Activated CD4-positive, alpha-beta T cell treated with anti-CD3 and anti-CD28 coated beads for 48 hours (primary cell): Measurements from ENCODE around the gene SPAG6.
"Not testable (repeated sequence)": the region's sequence is repeated elsewhere in the genome, so short reads cannot be mapped to it uniquely, and the experiment has no call there.

Experiments
- DNase-seq: peaks from one replicate; pipeline ENCODE4 v3.0.0-alpha.2; 2020

Gene SPAG6

DNA sequence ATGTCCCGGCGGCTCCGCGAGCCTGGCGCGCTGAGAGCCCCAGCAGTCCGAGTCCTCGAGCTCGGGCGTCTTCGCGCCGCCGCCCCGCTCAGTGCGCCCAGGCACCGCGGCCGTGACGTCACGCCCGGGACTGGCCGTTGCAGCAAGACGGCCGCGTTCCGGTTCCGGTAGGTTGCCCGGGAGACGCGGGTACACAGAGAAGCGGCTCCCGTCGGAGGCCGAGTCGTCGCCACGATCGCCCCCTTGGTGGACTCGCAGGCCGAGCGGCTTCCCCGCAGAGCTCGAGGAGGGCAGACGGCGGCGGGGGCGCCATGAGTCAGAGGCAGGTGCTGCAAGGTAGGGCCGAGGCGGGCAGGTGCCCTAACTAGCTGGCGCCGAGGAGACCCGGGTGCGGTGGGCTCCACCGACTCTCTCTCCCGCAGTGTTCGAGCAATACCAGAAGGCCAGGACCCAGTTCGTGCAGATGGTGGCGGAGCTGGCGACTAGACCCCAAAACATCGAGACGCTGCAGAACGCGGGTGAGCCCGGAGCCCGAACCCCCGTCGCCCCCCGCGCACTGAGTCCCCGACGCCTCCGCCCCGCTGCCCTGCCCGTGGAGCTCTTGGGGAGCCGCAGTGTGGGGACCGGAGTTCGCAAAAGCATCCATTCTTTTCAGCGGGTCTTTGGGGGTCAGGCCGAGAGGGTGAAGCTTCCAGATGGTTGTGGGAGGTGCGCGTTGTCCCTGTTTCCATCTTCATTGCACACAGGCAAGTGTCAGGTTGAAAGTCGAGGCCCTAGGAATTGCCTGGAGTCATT, at the start of gene SPAG6:
Gene SPAG6 (plus strand): TSS at position 196 of the 795 bp plus-strand sequence. CDS start 116 bp downstream, at position 312.
- peak; percentile 72 for DNase-seq

DNA sequence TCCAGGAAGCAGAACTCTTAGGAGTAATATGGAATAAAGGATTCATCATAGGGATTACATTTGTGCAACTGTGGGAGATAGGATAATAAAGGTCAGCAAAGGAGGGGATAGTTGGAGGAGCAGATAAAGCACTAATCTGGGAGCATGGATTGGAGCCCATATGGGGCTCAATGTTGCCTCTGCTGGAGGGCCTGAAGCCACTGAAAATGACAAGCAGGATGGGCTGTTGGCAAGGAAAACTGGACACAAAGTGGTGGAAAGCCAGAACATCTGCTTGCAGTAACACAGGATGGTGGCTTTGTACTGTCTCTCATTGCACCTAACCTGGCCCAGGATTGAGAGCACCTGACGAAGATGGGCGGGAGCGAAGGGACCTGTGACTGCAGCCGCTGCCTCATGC, 44.1 kb upstream of the SPAG6 start:
- no peak for DNase-seq

DNA sequence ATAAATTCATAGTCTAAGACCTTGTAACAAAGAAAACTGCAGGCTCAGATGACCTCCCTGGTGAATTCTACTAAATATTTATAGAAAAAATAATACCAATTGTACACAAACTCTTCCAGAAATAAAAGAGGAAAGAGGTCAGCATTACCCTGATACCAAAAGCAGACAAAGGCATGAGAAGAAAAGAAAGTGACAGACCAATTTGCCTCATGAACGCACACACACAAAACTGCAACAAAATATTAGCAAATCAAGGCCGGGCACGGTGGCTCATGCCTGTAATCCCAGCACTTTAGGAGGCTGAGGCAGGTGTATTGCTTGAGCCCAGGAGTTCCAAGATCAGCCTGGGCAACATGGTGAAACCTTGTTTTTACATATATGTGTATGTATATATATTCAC, 41.8 kb upstream of the SPAG6 start:
- no peak for DNase-seq

DNA sequence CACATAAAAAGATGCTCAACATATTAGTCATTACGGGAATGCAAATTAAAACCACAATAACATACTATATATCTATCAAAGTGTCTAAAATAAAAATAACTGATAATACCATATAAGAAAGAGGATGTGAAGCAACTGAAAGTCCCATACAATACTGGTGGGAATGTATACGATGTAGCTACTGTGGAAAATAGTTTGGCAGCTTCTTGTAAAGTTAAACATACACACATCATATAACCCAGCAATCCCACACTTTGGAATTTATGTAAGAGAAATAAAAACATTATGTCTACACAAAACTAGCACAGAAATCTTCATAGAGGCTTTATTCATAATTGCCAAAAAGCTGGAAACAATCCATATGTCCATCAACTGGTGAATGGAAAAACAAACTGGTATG, 39.6 kb upstream of the SPAG6 start:
- DNase-seq = no peak

DNA sequence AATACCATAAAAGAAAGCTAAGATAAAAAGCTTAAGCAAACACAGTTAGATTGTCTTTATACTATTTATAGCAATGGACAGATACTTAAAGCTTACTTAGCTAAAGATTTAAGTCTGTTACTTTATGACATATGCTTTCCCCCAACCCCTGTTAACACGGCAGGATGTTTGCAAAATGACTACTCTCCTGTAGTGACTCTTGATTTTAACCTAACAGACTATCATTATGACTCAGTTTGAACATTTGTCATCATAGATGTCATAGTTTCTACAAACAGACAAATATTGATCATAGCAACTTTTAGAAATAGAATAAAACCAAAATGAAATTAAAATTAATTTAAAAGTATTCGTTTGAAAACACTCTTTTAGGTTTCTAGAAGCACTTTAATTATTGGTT, 36.9 kb upstream of the SPAG6 start:
- DNase-seq = peak; percentile 47

DNA sequence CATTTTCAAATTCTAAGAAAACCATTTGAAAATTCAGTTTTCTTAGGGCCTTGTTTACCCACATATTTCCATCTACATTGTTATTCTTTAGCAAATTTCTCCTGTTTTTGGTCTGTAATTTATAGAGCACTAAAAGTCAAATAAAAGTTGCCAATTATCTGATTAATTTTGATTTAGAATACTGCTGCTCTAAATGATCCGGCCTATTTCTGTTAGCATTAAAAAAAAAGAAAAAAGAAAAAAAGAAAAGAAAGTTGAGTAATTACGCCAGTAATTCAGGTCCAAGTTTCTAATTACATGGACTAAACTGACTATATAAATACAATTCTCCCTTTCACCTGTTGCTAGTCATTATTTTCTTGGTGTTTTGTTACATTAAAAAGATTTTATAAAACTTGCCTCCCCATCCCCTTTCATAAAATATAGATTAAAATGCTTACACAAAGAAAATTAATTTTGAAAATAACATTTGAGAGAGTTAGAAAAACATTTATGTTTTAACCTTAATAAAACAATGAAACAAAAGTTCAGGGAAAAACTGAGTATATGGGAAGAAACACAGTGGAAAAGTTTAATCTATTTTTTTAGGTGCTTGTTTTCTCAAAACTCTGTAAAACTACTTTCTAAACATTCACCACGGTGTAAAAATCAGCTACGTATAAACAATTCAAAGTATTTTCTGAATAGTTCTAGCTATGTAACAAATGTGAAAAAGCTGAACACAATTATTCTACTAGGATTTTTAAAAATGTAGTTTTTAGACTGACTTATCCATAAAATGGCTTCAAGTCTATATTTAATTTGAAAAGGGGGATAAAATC, 35.9 kb upstream of the SPAG6 start:
- DNase-seq = no peak

DNA sequence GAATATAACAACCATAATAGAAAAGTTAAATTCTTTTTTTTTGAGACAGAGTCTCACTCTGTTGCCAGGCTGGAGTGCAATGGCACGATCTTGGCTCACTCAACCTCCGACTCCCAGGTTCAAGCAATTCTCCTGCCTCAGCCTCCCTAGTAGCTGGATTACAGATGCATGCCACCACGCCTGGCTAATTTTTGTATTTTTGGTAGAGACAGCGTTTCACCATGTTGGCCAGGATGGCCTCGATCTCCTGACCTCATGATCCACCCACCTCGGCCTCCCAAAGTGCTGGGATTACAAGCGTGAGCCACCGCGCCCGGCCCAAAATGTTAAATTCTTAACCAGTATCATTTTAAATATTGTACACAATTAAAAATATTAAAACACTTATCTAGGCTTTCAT, 35.3 kb upstream of the SPAG6 start:
- DNase-seq = not testable (repeated sequence)

DNA sequence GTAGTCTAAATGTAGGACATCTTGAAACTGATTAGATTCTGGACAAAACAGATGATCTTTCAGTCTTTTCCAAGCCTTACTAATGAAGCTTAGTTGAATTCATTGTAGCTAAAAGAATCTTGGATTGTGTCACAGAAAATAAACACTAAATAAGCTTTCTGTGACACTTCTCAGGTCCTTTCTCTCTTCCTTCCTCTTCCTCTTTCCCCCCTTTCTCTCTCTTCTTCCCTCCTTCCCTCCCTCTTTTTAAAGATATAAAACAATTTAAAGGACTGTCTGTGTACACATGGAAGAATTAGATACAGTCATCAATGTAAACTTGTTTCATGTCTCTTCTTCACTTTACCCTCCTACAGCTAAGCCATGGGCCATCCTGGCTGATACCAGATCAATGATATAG, 34.4 kb upstream of the SPAG6 start:
- DNase-seq = no peak

DNA sequence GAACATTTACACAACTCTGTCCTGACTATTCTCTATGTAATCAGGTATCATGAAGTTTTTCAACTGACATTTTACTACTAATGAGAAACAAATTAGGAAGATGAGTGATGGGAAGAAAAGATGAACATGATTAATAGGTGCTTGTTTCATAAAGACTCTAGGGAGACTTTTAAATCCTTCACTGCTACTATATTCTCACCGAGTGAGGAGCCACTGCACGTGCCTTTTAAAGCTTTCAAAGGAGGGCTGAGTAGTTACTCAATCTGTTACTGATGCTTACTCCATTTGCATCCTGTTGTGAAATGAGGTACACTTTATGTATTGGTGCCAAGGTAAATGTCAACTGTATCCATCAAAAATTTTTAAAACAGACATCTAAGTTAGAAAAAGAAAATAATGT, 30.4 kb upstream of the SPAG6 start:
- DNase-seq = no peak

DNA sequence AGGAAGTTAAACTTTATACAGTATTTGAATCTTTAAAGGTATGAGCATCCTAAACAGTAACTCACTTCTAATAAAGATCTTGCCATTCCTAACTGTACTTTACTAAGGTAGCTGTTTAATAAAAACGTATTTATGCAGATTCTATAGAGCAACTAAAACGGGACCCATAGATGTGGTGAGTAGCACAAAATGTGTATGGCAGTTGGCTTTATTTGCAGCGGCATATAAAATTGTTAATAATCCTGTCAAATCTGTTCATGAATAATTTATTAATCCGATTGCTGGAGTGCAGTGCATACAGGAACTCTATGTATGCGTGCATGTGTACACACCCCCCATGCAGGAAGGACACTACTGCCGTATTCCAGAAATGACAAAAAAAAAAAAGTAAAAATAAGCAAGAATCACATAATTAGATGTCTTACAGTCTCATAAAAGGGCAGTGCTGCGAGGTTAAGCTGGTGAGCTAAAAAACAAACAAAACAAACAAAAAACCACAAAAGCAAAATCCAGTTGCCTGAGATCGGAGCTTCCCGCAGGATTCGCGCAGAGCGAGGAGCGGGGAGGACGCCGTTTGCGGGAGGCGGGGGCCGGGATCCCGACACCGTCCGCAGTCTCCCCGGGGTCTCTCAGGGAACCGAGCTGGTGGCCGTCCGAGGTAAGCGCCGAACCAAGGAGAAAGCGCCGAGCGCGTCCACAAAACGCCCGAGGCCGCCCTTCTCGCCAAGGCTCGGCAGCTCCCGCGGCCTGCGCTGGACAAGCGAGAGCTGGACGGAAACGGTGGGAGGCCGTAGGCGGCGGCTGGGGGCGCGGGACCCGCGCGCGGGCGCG, 29.6 kb upstream of the SPAG6 start:
- DNase-seq = no peak

DNA sequence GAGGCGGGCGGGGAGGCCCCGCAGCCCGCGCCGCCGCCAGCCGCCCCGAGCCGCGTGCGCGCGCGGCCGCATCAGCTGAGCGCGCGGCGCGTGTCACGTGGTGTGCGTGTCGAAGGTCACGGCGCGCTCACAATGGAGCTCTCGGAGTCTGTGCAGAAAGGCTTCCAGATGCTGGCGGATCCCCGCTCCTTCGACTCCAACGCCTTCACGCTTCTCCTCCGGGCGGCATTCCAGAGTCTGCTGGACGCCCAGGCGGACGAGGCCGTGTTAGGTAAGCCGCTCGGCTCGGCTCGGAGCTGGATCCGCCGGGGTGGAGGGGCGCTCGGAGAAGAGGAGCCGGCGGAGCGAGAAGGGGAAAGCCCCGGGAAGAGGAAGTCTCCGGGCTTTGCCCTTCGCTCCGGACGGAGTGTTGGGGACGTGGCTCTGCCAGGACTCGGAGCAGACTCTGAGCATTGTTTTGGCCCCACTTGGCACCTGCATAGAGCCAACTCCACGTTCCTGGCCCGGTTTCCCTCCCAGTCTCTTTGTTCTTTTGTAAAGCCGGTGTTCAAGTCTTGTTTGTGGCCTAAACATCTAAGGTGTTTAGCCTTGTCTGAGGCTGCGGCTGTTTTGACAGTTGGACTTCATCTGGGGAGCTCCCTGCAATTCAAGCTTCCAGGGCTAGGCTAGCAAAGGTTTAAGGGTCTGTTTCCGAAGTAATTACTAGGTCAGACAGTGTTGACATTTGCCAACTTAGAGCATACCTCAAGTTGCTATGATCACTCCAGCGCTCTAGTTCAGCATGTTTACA, 28.8 kb upstream of the SPAG6 start, which contains the start of gene COMMD3:
Gene COMMD3 (plus strand): TSS at position 103 of the 790 bp plus-strand sequence. CDS start 30 bp downstream, at position 133.
- DNase-seq = peak; percentile 83

DNA sequence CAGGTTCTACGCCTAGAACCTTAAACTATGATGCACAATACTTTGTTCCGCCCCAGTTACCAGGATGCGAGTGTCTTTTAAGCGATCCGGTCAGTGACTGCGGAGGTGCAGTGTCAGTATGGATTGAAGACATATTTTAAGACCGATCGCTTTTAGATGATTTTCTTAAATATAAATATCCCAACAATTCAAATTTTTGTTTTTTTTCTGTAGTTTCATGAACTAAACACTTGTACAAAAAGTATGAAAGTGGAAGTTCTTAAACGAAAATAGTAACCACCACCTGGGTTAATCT, 28.3 kb upstream of the SPAG6 start:
- peak; percentile 37 for DNase-seq

DNA sequence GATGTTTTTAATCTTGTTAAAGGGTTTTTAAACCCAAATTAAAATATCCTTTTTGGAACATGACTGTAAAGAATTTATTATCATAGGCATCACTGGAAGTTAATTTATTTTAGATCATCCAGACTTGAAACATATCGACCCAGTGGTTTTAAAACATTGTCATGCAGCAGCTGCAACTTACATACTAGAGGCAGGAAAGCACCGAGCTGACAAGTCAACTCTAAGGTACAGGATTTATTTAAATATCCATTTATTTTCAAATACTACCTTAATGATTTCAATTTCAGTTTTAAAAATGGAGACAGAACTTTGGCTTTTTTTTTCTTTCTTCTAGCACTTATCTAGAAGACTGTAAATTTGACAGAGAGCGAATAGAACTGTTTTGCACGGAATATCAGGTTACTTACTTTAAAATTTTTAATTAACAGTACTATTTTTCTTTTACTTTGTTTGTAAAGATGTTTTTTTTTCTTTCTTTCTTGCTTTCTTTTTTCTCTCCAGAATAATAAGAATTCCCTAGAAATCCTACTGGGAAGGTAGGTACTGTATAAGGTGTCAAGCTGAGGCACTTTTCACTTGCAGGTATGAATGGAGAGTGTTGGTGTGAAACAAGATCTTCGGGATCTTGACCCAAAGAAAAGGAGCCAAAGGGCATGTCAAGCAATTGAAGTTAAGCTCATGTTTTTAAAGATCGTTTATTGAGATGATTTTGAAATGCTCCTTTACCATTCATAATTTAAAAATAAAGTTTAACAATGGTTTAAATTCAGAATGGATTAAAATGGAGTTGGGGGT, 27.3 kb upstream of the SPAG6 start:
- DNase-seq = no peak

DNA sequence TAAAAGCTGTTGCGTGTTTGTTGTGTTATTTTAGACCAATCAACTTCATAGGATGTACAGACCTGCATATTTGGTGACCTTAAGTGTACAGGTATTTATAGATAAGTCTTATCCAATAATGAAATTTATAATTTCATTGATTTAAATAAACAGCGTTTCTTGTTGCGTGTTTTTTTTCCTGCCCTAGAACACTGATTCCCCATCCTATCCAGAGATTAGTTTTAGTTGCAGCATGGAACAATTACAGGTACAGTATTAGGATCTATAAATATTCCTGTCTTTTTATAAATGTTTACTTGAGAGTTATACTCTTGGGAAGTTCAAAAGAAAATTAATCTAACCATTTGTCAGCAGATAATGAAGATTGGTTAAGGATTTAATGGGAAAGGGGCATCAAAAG, 26.5 kb upstream of the SPAG6 start:
- no peak for DNase-seq

DNA sequence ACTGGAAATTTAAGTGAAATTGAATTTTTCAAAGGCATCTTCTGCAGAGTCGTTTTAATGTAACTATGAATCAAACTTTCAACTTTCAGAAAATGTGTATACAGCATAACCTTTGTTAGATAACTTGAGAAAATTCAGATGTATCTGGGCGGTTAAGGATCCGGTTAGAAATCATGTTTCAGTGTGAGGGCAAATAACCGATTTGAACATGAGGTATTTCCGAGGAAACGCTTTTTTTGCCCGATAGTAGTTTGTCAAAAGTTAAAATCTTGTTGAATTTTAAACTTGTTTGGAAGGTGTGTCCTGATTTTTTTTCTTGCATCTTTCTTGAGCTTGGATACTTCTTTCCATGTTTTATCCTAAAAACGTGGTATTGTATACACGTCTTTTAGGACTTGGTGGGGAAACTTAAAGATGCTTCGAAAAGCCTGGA, 25.7 kb upstream of the SPAG6 start:
- no peak for DNase-seq

DNA sequence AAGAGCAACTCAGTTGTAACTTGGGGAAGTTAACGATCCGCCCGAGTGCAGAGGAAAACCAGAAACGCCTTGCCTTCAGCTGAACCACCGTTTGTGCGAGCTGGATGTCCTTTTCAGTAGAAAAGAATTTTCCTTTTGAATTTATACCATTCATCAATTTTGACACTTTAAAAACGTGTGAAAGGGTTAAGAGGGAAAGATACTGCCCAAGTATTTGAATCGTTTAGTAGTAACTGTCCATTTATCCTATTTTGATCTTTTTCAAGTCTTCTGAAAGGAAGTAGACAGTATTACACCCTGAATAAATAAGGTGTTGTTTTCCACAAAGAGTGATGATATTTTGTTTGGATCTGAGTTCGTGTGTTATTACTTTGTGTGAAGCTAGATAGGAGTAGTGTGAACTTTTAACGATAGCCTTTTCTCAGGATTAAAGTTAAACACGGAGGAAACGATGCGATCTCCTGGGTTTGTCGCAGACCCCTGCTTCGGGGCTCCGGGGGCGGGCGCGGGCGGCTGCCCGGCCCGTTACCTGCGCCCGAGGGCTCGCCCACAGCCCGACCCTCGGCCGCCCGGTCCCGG, 25.2 kb upstream of the SPAG6 start:
- DNase-seq = no peak

DNA sequence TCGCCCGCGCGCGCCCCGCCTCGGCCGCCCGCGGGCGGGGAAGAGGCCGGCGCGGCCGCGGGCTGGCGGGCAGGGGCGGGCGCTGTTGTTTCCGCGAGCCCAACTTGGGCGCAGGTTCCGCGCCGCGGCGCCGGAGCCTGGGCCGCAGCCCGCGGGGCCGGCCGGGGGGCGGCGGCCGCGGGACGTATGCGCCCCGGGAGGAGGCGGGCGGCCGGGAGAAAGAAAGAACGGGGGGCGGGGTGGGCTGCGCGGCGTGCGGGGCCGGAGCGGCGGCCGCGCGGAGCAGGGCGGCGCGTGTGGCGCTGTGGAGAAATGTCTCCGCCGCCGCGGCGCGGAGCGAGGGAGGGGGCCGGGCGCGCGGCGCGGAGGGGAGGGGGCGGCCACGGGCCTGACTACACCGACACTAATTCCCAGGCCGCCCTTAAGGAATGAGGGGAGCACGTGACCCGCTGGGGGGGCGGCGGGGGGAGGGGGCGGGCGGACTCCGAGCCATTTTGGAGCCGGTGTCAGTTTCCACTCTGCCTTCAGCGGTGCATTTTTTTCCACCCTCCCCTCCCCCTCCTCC, 24.6 kb upstream of the SPAG6 start, which contains the start of gene BMI1:
Gene BMI1 (plus strand): TSS at position 509 of the 565 bp plus-strand sequence. CDS start 5,351 bp downstream, outside the sequence.
- DNase-seq = peak; percentile 72

DNA sequence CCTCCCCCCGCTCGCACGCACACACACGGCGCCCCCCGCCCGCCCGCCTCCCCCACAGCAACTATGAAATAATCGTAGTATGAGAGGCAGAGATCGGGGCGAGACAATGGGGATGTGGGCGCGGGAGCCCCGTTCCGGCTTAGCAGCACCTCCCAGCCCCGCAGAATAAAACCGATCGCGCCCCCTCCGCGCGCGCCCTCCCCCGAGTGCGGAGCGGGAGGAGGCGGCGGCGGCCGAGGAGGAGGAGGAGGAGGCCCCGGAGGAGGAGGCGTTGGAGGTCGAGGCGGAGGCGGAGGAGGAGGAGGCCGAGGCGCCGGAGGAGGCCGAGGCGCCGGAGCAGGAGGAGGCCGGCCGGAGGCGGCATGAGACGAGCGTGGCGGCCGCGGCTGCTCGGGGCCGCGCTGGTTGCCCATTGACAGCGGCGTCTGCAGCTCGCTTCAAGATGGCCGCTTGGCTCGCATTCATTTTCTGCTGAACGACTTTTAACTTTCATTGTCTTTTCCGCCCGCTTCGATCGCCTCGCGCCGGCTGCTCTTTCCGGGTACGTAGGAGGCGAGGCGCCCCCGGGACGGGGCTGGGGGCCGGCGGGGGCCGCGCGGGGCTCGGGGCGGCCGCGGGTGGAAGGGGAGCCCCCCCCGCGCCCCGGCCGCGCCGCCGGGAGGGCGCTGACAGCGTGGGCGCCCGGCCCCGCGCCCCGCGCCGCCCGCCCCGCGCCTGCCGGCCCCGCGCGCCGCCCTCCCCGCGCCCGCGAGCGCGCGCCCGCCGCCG, 24.0 kb upstream of the SPAG6 start:
- DNase-seq = peak; percentile 65

DNA sequence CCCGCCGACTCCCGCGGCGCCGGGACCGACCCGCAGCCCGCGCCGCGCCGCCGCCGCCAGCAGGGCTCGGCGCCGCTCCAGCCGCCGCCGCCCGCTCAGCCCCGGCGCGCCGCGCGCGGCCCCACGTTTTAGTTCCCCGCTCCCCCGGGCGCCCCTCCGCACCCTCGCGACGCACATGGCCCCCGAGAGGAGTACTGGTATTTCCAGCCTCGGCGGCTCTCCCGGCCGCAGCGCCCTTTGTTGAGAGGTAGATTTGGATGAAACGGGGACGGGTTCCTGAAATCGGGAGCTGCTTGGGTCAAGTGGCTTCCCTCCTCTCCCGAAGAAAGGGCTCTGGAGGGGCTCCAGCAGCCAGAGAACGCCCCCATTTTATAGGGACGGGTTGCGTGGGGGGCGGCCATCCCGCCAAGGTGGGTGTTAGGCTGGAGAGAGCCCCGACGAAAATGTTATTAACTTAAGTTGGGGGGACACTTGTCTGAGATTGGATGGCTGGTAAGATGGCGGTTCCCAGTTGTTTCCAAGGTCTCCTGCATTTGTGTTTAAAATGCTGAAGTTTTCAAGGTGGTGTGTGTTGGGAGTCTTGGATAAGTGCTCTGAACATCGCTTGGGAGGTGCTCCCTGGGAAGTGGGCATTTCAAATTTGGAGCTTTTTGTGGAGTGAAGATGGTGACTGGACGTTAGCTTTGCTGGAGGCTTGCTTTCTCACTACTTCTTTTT, 23.2 kb upstream of the SPAG6 start:
- peak; percentile 30 for DNase-seq
